K562 (cell line): ENCODE results near the gene PARP11. TPM values are rescaled to one million over a fixed set of nuclear protein-coding genes. Genes with fewer than 3 reads are reported as not detected.

Source experiments
- ATAC-seq: fragments of 200-7000 bp; cut with Tn5 transposase; 3 replicates; pipeline ENCODE4 v1.9.1; 2020; ENCODE audit warnings: moderate library complexity
- BruUV-seq: library from RNA; stranded (reverse); fragments of 400-500 nt; replicated peaks from 2 replicates; lab custom pipeline; 2021; lab: Mats Ljungman, UMichigan
- CTCF ChIA-PET: fragments of 300-600 bp; formaldehyde crosslinking; extraction: SDS; loops from one replicate; lab custom pipeline; 2021; ENCODE audit warnings: low intra/inter-chr PET ratio; lab: Yijun Ruan, JAX
- POLR2A ChIA-PET: fragments of 300-600, 350-650 bp; sonication (Branson Sonifier 250); formaldehyde crosslinking; extraction: SDS; loops from one replicate; lab custom pipeline; 2021; ENCODE audit warnings: antibody characterized with exemption, inconsistent platforms; lab: Yijun Ruan, JAX
- DNase-seq, 4 experiments: peaks; one replicate each; pipeline versions ENCODE4 v3.0.0 to v3.0.0-alpha.2; 2011 to 2018; ENCODE audit warnings: low spot score in 3 of 4, mixed read lengths in 3 of 4; ENCODE audit errors: extremely low read depth in 1 of 4
- FAIRE-seq: peaks from 2 replicates; lab custom pipeline; 2011; peaks lifted over from hg19 to GRCh38; lab: Jason Lieb, UNC
- H2AFZ ChIP-seq: 2 replicates; pipeline ENCODE4 v1.6.0; 2011; ENCODE audit warnings: low read depth, low read length, control low read depth, inconsistent platforms
- H3K27ac ChIP-seq: fragments of 200-600 bp; 3 replicates; pipeline ENCODE4 v1.8.0; 2011; ENCODE audit warnings: low read depth, mild to moderate bottlenecking, control low read depth, inconsistent platforms, low read length, moderate library complexity, mixed read lengths; ENCODE audit errors: extremely low read depth
- H3K27me3 ChIP-seq, 2 experiments: fragments of 300-600 bp in 1 of 2; 2 replicates in 1 of 2; 3 replicates in 1 of 2; pipeline versions ENCODE4 v1.6.0 to v1.8.0; 2011; ENCODE audit warnings: inconsistent platforms in 2 of 2, low read length in 2 of 2, mild to moderate bottlenecking in 1 of 2, mixed read lengths in 1 of 2, moderate library complexity in 1 of 2; ENCODE audit not compliant: control insufficient read depth in 2 of 2, insufficient read depth in 2 of 2
- H3K36me3 ChIP-seq: fragments of 300-600 bp; 3 replicates; pipeline ENCODE4 v1.8.0; 2011; ENCODE audit warnings: mild to moderate bottlenecking, low read length, inconsistent platforms; ENCODE audit not compliant: control insufficient read depth, insufficient read depth
- H3K4me1 ChIP-seq, 2 experiments: fragments of 200-600 bp in 1 of 2; replicated peaks in 1 of 2; 2 replicates in 1 of 2; 3 replicates in 1 of 2; pipeline versions ENCODE4 v1.5.1 to v1.8.0; 2011; ENCODE audit warnings: inconsistent platforms in 2 of 2, low read length in 2 of 2, mild to moderate bottlenecking in 1 of 2, mixed read lengths in 1 of 2, moderate library complexity in 1 of 2; ENCODE audit not compliant: control insufficient read depth in 2 of 2, insufficient read depth in 2 of 2
- H3K4me2 ChIP-seq: 2 replicates; pipeline ENCODE4 v1.6.1; 2011; ENCODE audit warnings: low read length, control low read depth, inconsistent platforms, mixed read lengths; ENCODE audit not compliant: insufficient read depth
- H3K4me3 ChIP-seq: fragments of 200-600 bp; sonication (generic), shearing (Covaris generic); 2 replicates; pipeline ENCODE4 v1.5.1; 2016; ENCODE audit warnings: control low read depth, inconsistent platforms
- H3K79me2 ChIP-seq: fragments of 200-600 bp; 3 replicates; pipeline ENCODE4 v1.8.0; 2011; ENCODE audit warnings: low read length, inconsistent platforms; ENCODE audit not compliant: control insufficient read depth, insufficient read depth
- H3K9ac ChIP-seq, 2 experiments: 2 replicates each; pipeline versions ENCODE4 v1.6.0 to v1.6.1; 2011; ENCODE audit warnings: low read depth in 2 of 2, low read length in 2 of 2, control low read depth in 1 of 2, inconsistent platforms in 1 of 2, mild to moderate bottlenecking in 1 of 2, mixed read lengths in 1 of 2; ENCODE audit not compliant: insufficient read depth in 1 of 2
- H3K9me1 ChIP-seq: one replicate; pipeline ENCODE4 v1.6.0; 2011; ENCODE audit warnings: inconsistent platforms, mild to moderate bottlenecking, low read length, moderate library complexity; ENCODE audit not compliant: control insufficient read depth, insufficient read depth
- H3K9me3 ChIP-seq: replicated peaks from 2 replicates; pipeline ENCODE4 v1.5.1; 2011; ENCODE audit warnings: low read depth, low read length, inconsistent platforms; ENCODE audit not compliant: control insufficient read depth, insufficient read depth
- H4K20me1 ChIP-seq: replicated peaks from 2 replicates; pipeline ENCODE4 v1.6.1; 2011; ENCODE audit warnings: low read length, inconsistent platforms, mixed read lengths; ENCODE audit not compliant: control insufficient read depth, insufficient read depth
- DIDO1 ChIP-seq: fragments of 450-650 bp; IDR thresholded peaks from 2 replicates; pipeline ENCODE4 v1.6.1; 2016; ENCODE audit warnings: low read depth, missing biosample characterization, missing genetic modification characterization
- POLR2G ChIP-seq: fragments of 200-400 bp; formaldehyde crosslinking; IDR thresholded peaks from 2 replicates; pipeline ENCODE4 v1.6.1; 2017; ENCODE audit warnings: low read depth, mild to moderate bottlenecking, antibody characterized with exemption, low read length, moderate library complexity
- ZNF384 ChIP-seq: IDR thresholded peaks from 2 replicates; pipeline ENCODE4 v1.6.1; 2012; ENCODE audit warnings: low read depth, low read length, improper control_type of control experiment
- ZNF398 ChIP-seq: fragments of 250-450 bp; sonication (Bioruptor Pico); IDR thresholded peaks from 2 replicates; pipeline ENCODE4 v1.8.0; 2021; ENCODE audit warnings: moderate library complexity, mild to moderate bottlenecking, inconsistent platforms
- ZNF766 ChIP-seq: fragments of 200-800 bp; sonication (Bioruptor generic); conservative IDR thresholded peaks from 2 replicates; pipeline ENCODE4 v1.6.1; 2016; ENCODE audit warnings: missing genetic modification characterization, missing compliant biosample characterization
- whole genome bisulfite sequencing: fragments of 100-300 bp; shearing (Covaris generic); methylation state at CpG from one replicate; pipeline ENCODE4 v1.1.6; 2016; ENCODE audit warnings: low coverage, mixed read lengths; ENCODE audit not compliant: insufficient coverage; ENCODE audit errors: missing lambda C conversion rate; 5-methylcytosine and 5-hydroxymethylcytosine counted together
- in situ Hi-C: fragments of 300-500 bp; cut with MboI; formaldehyde crosslinking; loops from 4 replicates; pipeline ENCODE4 v1.15.0; 2018; ENCODE audit warnings: inconsistent platforms, mixed read lengths
- intact Hi-C: fragments of 100-400 bp; cut with micrococcal nuclease; formaldehyde crosslinking; loops from 2 replicates; pipeline ENCODE4 v1.14.2; 2022
- polyA plus RNA-seq, 8 experiments: library from polyadenylated mRNA; depleted of rRNA in 4 of 8; stranded (reverse) in 5 of 8; unstranded in 3 of 8; fragments of >200 nt; fragmentation: Nextera tagmentation in 2 of 8; fragmentation: Illumina TruSeq in 1 of 8; extraction: Ambion mirVana in 2 of 8; extraction: Trizol in 1 of 8; gene quantifications; 2 replicates each; pipeline versions ENCODE4 v1.2.1 to v1.2.3, GENCODE V29; 2011 to 2014; ENCODE audit warnings: inconsistent platforms in 1 of 8, missing spikeins in 1 of 8
- total RNA-seq, 7 experiments: library from RNA; depleted of rRNA in 6 of 7; stranded (reverse); fragments of >200 nt in 6 of 7; fragmentation: Illumina TruSeq in 2 of 7; extraction: Trizol in 2 of 7; gene quantifications; 2 replicates each; pipeline versions ENCODE4 v1.2.1 to v1.2.3, GENCODE V29; 2011 to 2021; ENCODE audit warnings: low replicate concordance in 1 of 7
- TF ChIP-seq, protein P1 (sequence below), 2 experiments: IDR thresholded peaks; 2 replicates each; pipeline ENCODE4 v1.6.1; 2011; ENCODE audit warnings: borderline replicate concordance in 1 of 2, control low read depth in 1 of 2, low read depth in 1 of 2, low read length in 1 of 2, mild to moderate bottlenecking in 1 of 2, mixed read lengths in 1 of 2, moderate library complexity in 1 of 2; ENCODE audit not compliant: insufficient read depth in 1 of 2, insufficient read length in 1 of 2, poor library complexity in 1 of 2, severe bottlenecking in 1 of 2; ENCODE audit errors: extremely low read depth in 1 of 2
- TF ChIP-seq, protein P2 (sequence below): sonication (generic); formaldehyde crosslinking; IDR thresholded peaks from 2 replicates; pipeline ENCODE4 v1.8.1; 2023; ENCODE audit warnings: mild to moderate bottlenecking, missing genetic modification reagents

Gene PARP11
- total and polyA plus RNA-seq, 9 of the 15 experiments (the other 6 are each of a cell fraction or from before 2014, with no cell fraction given): 0.40 to 2.5 (median 1.4) TPM

DNA sequence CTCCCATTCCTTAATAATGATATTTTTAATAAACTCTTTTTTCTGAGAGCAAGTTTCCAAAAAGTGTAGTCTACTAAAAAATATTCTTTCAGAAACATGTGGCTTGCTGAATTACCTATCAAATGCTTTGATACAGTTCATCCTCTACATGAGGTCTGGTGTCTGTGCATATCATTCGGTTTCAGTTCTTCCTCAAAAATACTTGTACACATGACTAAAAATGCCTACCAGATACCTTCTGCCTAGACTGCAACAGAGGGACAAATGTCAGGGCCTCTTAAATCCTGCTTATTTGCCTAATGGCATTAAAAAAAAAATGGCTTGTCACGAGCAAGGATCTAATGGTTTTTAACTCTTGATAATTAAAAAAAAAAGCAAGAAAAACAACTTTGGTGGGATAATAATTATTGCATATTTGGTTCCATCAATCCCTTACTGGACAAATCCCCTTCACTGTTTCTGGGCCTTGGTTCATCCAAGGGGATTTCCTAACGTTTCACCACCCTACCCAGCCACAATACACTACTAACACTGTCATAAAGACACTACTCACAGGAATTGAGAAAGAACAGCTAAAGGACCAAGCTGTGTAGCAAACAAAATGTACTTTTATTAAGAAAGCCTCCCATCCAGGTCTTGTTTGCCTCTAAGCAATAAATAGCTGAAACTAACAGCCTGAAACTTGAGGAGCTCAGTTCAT, 45.7 kb downstream of the PARP11 start (continued):
- TF ChIP-seq, protein P1, sequence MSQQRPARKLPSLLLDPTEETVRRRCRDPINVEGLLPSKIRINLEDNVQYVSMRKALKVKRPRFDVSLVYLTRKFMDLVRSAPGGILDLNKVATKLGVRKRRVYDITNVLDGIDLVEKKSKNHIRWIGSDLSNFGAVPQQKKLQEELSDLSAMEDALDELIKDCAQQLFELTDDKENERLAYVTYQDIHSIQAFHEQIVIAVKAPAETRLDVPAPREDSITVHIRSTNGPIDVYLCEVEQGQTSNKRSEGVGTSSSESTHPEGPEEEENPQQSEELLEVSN (IDR thresholded peaks at IDR 0.05; ENCODE audit: borderline replicate concordance in 1 of 2, extremely low read depth in 1 of 2, insufficient read depth in 1 of 2, insufficient read length in 1 of 2, low read depth in 1 of 2, low read length in 1 of 2, poor library complexity in 1 of 2, severe bottlenecking in 1 of 2): no peak

DNA sequence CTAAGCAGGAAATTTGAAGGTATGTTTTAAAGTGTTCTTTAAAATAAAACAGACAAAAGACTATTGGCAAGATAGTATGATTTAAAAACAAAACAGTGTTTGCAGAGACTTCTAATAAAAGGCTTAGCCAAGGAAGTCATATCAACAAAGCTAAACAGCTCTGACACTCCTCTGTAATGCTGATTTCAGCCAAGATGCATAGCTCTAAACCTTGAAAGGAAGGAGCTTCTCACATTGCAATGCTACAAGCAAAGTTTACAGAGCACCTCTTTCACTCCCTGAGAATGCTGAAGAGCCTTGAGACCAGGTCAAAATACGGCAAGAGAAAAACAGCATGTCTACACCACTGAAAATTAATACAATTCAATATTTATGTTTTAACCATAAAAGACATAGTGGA, 51.8 kb downstream of the PARP11 start:
- Histone ChIP-seq H3K9ac (no peak overlapping the region), H4K20me1 (no peaks in the 10 kb centered on the region), H3K79me2 (no peaks in the 10 kb centered on the region), H3K36me3 (no peaks in the 10 kb centered on the region), H3K27ac (no peak overlapping the region), H3K9me1 (no peaks in the 10 kb centered on the region), H3K4me3 (no peak overlapping the region), H3K27me3 (no peaks in the 10 kb centered on the region), H3K4me2 (no peak overlapping the region), H3K4me1 (no peaks in the 10 kb centered on the region), H2AFZ (no peak overlapping the region), H3K9me3 (no peaks in the 10 kb centered on the region)
- intact Hi-C loops: no loop called here
- FAIRE-seq (no peak), DNase-seq (no peak), ATAC-seq (no peak)
- TF ChIP-seq POLR2G: no peak
- TF ChIP-seq, protein P2, sequence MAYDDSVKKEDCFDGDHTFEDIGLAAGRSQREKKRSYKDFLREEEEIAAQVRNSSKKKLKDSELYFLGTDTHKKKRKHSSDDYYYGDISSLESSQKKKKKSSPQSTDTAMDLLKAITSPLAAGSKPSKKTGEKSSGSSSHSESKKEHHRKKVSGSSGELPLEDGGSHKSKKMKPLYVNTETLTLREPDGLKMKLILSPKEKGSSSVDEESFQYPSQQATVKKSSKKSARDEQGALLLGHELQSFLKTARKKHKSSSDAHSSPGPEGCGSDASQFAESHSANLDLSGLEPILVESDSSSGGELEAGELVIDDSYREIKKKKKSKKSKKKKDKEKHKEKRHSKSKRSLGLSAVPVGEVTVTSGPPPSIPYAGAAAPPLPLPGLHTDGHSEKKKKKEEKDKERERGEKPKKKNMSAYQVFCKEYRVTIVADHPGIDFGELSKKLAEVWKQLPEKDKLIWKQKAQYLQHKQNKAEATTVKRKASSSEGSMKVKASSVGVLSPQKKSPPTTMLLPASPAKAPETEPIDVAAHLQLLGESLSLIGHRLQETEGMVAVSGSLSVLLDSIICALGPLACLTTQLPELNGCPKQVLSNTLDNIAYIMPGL (CRISPR knock-in tag): no peak
- no peak for TF ChIP-seq DIDO1
- no peak for TF ChIP-seq ZNF398 (CRISPR knock-in tag)
- TF ChIP-seq ZNF384: no peak
- TF ChIP-seq ZNF766 (CRISPR knock-in tag): no peak
- BruUV-seq: no TSS peak
- ChIA-PET CTCF (no interaction called here), POLR2A (no interaction called here)
- in situ Hi-C loops: no loop called here
- 20% methylated on average over 1 of the region's 1 CpG for WGBS
